C4-2B (cell line): Measurements from ENCODE around the gene TSR1.

Experiments
- ZFX ChIP-seq: fragments of 450-650 bp; IDR thresholded peaks from 2 replicates; pipeline ENCODE4 v1.6.1; 2017
- TF ChIP-seq, protein P1 (sequence below): fragments of 450-650 bp; conservative IDR thresholded peaks from 2 replicates; pipeline ENCODE4 v1.5.1; 2017; ENCODE audit warnings: mild to moderate bottlenecking

DNA sequence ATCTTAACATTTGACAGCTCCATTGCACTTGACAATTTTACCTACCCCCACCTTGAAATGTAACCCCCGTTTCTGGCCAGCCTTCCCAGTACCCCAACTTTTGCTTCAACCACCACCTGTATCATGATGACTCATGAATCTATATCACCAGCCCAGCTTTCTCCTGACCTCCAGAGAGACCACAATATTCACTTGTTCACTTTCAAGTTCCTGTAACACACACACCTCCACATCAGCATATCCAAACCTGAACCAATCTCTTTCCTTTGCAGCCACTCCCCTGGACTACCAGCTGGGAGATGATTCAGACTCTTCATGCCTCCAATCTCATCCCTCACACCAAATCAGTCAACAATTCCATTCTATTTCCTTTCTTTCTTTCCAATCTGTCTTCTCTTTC is 40.7 kb downstream of the TSR1 start:
- TF ChIP-seq, protein P1, sequence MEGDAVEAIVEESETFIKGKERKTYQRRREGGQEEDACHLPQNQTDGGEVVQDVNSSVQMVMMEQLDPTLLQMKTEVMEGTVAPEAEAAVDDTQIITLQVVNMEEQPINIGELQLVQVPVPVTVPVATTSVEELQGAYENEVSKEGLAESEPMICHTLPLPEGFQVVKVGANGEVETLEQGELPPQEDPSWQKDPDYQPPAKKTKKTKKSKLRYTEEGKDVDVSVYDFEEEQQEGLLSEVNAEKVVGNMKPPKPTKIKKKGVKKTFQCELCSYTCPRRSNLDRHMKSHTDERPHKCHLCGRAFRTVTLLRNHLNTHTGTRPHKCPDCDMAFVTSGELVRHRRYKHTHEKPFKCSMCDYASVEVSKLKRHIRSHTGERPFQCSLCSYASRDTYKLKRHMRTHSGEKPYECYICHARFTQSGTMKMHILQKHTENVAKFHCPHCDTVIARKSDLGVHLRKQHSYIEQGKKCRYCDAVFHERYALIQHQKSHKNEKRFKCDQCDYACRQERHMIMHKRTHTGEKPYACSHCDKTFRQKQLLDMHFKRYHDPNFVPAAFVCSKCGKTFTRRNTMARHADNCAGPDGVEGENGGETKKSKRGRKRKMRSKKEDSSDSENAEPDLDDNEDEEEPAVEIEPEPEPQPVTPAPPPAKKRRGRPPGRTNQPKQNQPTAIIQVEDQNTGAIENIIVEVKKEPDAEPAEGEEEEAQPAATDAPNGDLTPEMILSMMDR = no peak
- no peak for TF ChIP-seq ZFX
